ENCODE measurements around the gene DOCK8.

The DOCK8 gene

GRCh38 chr9:318646-319045 is 104.0 kb downstream of the DOCK8 start:
- no peak for DNase-seq

- DNase-seq: no peak
Measured at GRCh38 chr9:324971-325370, 110.3 kb downstream of the DOCK8 start.

- no peak for DNase-seq
Measured at GRCh38 chr9:326667-327066, 112.0 kb downstream of the DOCK8 start.

GRCh38 chr9:328453-328852 is 113.8 kb downstream of the DOCK8 start:
- no peak for DNase-seq

- no peak for DNase-seq
Measured at GRCh38 chr9:331197-331596, 116.5 kb downstream of the DOCK8 start.

GRCh38 chr9:335373-335772 is 120.7 kb downstream of the DOCK8 start:
- DNase-seq: no peak

GRCh38 chr9:336039-336438 is 121.4 kb downstream of the DOCK8 start:
- DNase-seq: no peak

- no peak for DNase-seq
Measured at GRCh38 chr9:338602-339001, 123.9 kb downstream of the DOCK8 start.

GRCh38 chr9:341634-342421 is 127.2 kb downstream of the DOCK8 start:
- DNase-seq: peak; percentile 44

GRCh38 chr9:343773-344172 is 129.1 kb downstream of the DOCK8 start:
- DNase-seq: no peak

- DNase-seq: no peak
Measured at GRCh38 chr9:346111-346571, 131.5 kb downstream of the DOCK8 start.

- DNase-seq: peak; percentile 89
Measured at GRCh38 chr9:347667-348292, 133.1 kb downstream of the DOCK8 start.

GRCh38 chr9:350384-350783 is 135.7 kb downstream of the DOCK8 start:
- DNase-seq: no peak

GRCh38 chr9:351916-352315 is 137.3 kb downstream of the DOCK8 start:
- DNase-seq: no peak

GRCh38 chr9:353077-353476 is 138.4 kb downstream of the DOCK8 start:
- no peak for DNase-seq

GRCh38 chr9:354453-354852 is 139.8 kb downstream of the DOCK8 start:
- peak; percentile 52 for DNase-seq

- no peak for DNase-seq
Measured at GRCh38 chr9:357560-357959, 142.9 kb downstream of the DOCK8 start.

GRCh38 chr9:362561-363273 is 148.1 kb downstream of the DOCK8 start:
- DNase-seq: no peak

GRCh38 chr9:363274-363612 is 148.6 kb downstream of the DOCK8 start:
- no peak for DNase-seq

GRCh38 chr9:365436-365835 is 150.8 kb downstream of the DOCK8 start:
- DNase-seq: no peak

- no peak for DNase-seq
Measured at GRCh38 chr9:366620-367019, 152.0 kb downstream of the DOCK8 start.

GRCh38 chr9:370086-370485 is 155.4 kb downstream of the DOCK8 start:
- no peak for DNase-seq

GRCh38 chr9:371349-371748 is 156.7 kb downstream of the DOCK8 start:
- DNase-seq: peak; percentile 95

- peak; percentile 37 for DNase-seq
Measured at GRCh38 chr9:372128-372527, 157.5 kb downstream of the DOCK8 start.
